Activated naive CD8-positive, alpha-beta T cell treated with anti-CD3 and anti-CD28 coated beads for 36 hours (primary cell): Measurements from ENCODE around the gene FAM24A. TPM values are rescaled to one million over a fixed set of nuclear protein-coding genes. Genes with fewer than 3 reads are reported as not detected.

Experiments used
- DNase-seq: peaks from one replicate; pipeline ENCODE4 v3.0.0; 2021
- H3K27ac Mint-ChIP-seq: one replicate; pipeline ENCODE4 v1.8.0; 2022; ENCODE audit warnings: mild to moderate bottlenecking, moderate library complexity, mixed read lengths
- H3K27me3 Mint-ChIP-seq: one replicate; pipeline ENCODE4 v1.8.0; 2022; ENCODE audit warnings: mild to moderate bottlenecking, mixed read lengths
- H3K36me3 Mint-ChIP-seq: one replicate; pipeline ENCODE4 v1.8.0; 2021; ENCODE audit warnings: mild to moderate bottlenecking, mixed read lengths
- H3K4me1 Mint-ChIP-seq: one replicate; pipeline ENCODE4 v1.8.0; 2021; ENCODE audit warnings: mixed read lengths
- H3K4me3 Mint-ChIP-seq: one replicate; pipeline ENCODE4 v1.8.0; 2022; ENCODE audit warnings: mild to moderate bottlenecking, moderate library complexity, mixed read lengths
- H3K9me3 Mint-ChIP-seq: one replicate; pipeline ENCODE4 v1.8.0; 2022; ENCODE audit warnings: mixed read lengths
- total RNA-seq, 2 experiments: library from RNA; stranded (reverse); gene quantifications; one replicate each; pipeline ENCODE4 v1.2.3, GENCODE V29; 2021

FAM24A gene
- total RNA-seq, 2 experiments from 2014 or later: not detected

DNA sequence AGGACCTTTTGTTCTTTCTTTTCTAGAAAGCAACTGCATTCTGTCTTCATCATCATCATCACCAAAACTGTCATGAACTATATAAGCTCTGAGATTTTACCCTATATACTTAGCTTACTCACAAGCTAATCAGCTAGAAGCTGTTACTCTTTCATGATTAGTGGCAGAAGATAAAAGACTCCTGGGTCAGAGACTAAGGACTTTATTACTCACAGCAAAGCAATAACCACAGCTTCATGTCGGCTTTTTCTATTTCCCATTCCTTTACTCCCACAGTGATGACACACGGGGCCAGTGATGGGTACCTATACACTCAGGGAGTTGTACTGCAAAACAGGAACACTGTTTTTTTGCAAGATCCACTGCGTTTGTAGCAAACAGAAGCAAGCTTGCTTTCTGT is 52.0 kb downstream of the FAM24A start:
- Mint-ChIP-seq H3K27me3 (peaks cover 7% of the 10 kb centered on the region), H3K27ac (no peak overlapping the region), H3K4me3 (no peak overlapping the region)

More for the DNA sequence above, 52.0 kb downstream of the FAM24A start:
- peaks cover 17% of the 10 kb centered on the region for H3K9me3 Mint-ChIP-seq
- peaks cover 18% of the 10 kb centered on the region for H3K36me3 Mint-ChIP-seq
- no peak for DNase-seq
- H3K4me1 Mint-ChIP-seq: no peaks in the 10 kb centered on the region

Other genes starting within 250 kb of the FAM24A start
- not detected for gene C10orf120, start 210.8 kb upstream of the FAM24A start, total RNA-seq
- gene CUZD1, start 64.8 kb upstream of the FAM24A start, total RNA-seq: 1 to 10 TPM; 1.7 to 2.0 TPM
- 10 to 100 TPM; 11.2 to 12.8 TPM for gene FAM24B, start 31.0 kb upstream of the FAM24A start, total RNA-seq
- gene C10orf88, start 43.6 kb downstream of the FAM24A start, total RNA-seq: 10 to 100 TPM in 1 of 2 experiments, 1 to 10 TPM in 1; 9.5 to 10.1 TPM
- gene PSTK, start 69.8 kb downstream of the FAM24A start, total RNA-seq: 1 to 10 TPM; 6.0 to 7.3 TPM
- gene IKZF5, start 98.2 kb downstream of the FAM24A start, total RNA-seq: 10 to 100 TPM; 16.6 to 19.7 TPM
- gene ACADSB, start 98.4 kb downstream of the FAM24A start, total RNA-seq: 10 to 100 TPM; 23.3 to 25.1 TPM
- gene HMX3, start 225.4 kb downstream of the FAM24A start, total RNA-seq: under 1 TPM; 0.19 to 0.24 TPM
- under 1 TPM in 1 of 2 experiments, not detected in 1; 0.12 TPM for gene HMX2, start 237.5 kb downstream of the FAM24A start, total RNA-seq
- gene BUB3, start 243.8 kb downstream of the FAM24A start, total RNA-seq: 100 to 1,000 TPM; 257 to 258 TPM